ENCODE results near the gene ABHD15.

Gene ABHD15

GRCh38 chr17:29612404-29613280 is 45.8 kb upstream of the ABHD15 start:
- no peak for DNase-seq (ENCODE audit: low read depth in 2 of 2)
- no peak overlapping the region for H3K4me3 ChIP-seq (replicated peaks in 1 of 2; ENCODE audit: low read depth in 2 of 2, low read length in 2 of 2)
- TF ChIP-seq CTCF (IDR thresholded peaks at IDR 0.05; ENCODE audit: low read depth, low read length): no peak

GRCh38 chr17:29612094-29612403 is 45.2 kb upstream of the ABHD15 start:
- DNase-seq (ENCODE audit: low read depth in 2 of 2): no peak
- no peak overlapping the region for H3K4me3 ChIP-seq (replicated peaks in 1 of 2; ENCODE audit: low read depth in 2 of 2, low read length in 2 of 2)
- no peak for TF ChIP-seq CTCF (IDR thresholded peaks at IDR 0.05; ENCODE audit: low read depth, low read length)

- no peak for DNase-seq (ENCODE audit: low read depth in 2 of 2)
- H3K4me3 ChIP-seq (replicated peaks in 1 of 2; ENCODE audit: low read depth in 2 of 2, low read length in 2 of 2): no peak overlapping the region
- no peak for TF ChIP-seq CTCF (IDR thresholded peaks at IDR 0.05; ENCODE audit: low read depth, low read length)
These were observed 44.7 kb upstream of the ABHD15 start for GRCh38 chr17:29611351-29612093.

GRCh38 chr17:29610395-29610794 is 43.6 kb upstream of the ABHD15 start:
- TF ChIP-seq CTCF (IDR thresholded peaks at IDR 0.05; ENCODE audit: low read depth, low read length): no peak
- H3K4me3 ChIP-seq (replicated peaks in 1 of 2; ENCODE audit: low read depth in 2 of 2, low read length in 2 of 2): no peak overlapping the region
- no peak for DNase-seq (ENCODE audit: low read depth in 2 of 2)

- no peak overlapping the region for H3K4me3 ChIP-seq (replicated peaks in 1 of 2; ENCODE audit: low read depth in 2 of 2, low read length in 2 of 2)
- no peak for TF ChIP-seq CTCF (IDR thresholded peaks at IDR 0.05; ENCODE audit: low read depth, low read length)
- no peak for DNase-seq (ENCODE audit: low read depth in 2 of 2)
These were observed 42.1 kb upstream of the ABHD15 start for GRCh38 chr17:29608986-29609385.

GRCh38 chr17:29607557-29608195 is 40.8 kb upstream of the ABHD15 start:
- no peak overlapping the region for H3K4me3 ChIP-seq (replicated peaks in 1 of 2; ENCODE audit: low read depth in 2 of 2, low read length in 2 of 2)
- no peak for TF ChIP-seq CTCF (IDR thresholded peaks at IDR 0.05; ENCODE audit: low read depth, low read length)
- DNase-seq (ENCODE audit: low read depth in 2 of 2): no peak
